OCI-LY3 (cell line): Measurements from ENCODE around the gene GABARAP.
A peak's percentile ranks its signal among the peaks of the same experiment; 100 is the strongest.

ENCODE experiments used
- H2AFZ ChIP-seq: fragments of 200-600, 300-600 bp; shearing (Covaris generic); 2 replicates; pipeline ENCODE4 v1.6.0; 2014; ENCODE audit warnings: antibody characterized with exemption, low read depth, low read length
- H3K27ac ChIP-seq: fragments of 200-600, 300-600 bp; sonication (generic); 2 replicates; pipeline ENCODE4 v1.5.1; 2014; ENCODE audit warnings: mild to moderate bottlenecking, low read length, moderate library complexity, mixed read lengths
- H3K27me3 ChIP-seq: fragments of 200-600, 300-600 bp; sonication (generic); 2 replicates; pipeline ENCODE4 v1.6.1; 2014; ENCODE audit warnings: low read depth, low read length, mixed read lengths
- H3K36me3 ChIP-seq: fragments of 200-600, 300-600 bp; sonication (generic); replicated peaks from 2 replicates; pipeline ENCODE3; 2014; ENCODE audit warnings: low read depth, low read length, mixed read lengths
- H3K4me1 ChIP-seq: fragments of 300-600, 200-600 bp; sonication (generic); 2 replicates; pipeline ENCODE4 v1.6.1; 2014; ENCODE audit warnings: low read length, mixed read lengths
- H3K4me2 ChIP-seq: fragments of 200-600, 300-600 bp; sonication (generic); 2 replicates; pipeline ENCODE4 v1.6.1; 2014; ENCODE audit warnings: low read length, mixed read lengths
- H3K4me3 ChIP-seq: fragments of 300-600, 200-600 bp; sonication (generic); 2 replicates; pipeline ENCODE4 v1.5.1; 2014; ENCODE audit warnings: antibody characterized with exemption, mild to moderate bottlenecking, low read length, moderate library complexity
- H3K79me2 ChIP-seq: fragments of 300-600, 200-600 bp; shearing (Covaris generic); 2 replicates; pipeline ENCODE4 v1.6.1; 2014; ENCODE audit warnings: mild to moderate bottlenecking, low read length, mixed read lengths
- H3K9ac ChIP-seq: fragments of 300-600, 200-600 bp; shearing (Covaris generic); 2 replicates; pipeline ENCODE4 v1.6.0; 2014; ENCODE audit warnings: mild to moderate bottlenecking, low read length, moderate library complexity
- H3K9me3 ChIP-seq: fragments of 200-600, 300-600 bp; shearing (Covaris generic); 2 replicates; pipeline ENCODE4 v1.6.1; 2014; ENCODE audit warnings: low read length, mixed read lengths; ENCODE audit not compliant: insufficient read depth
- H4K20me1 ChIP-seq: fragments of 200-600, 300-600 bp; sonication (generic); 2 replicates; pipeline ENCODE4 v1.6.1; 2016; ENCODE audit warnings: low read length, mixed read lengths; ENCODE audit not compliant: insufficient read depth
- EZH2phosphoT487 ChIP-seq: fragments of 200-600 bp; shearing (Covaris generic); IDR thresholded peaks from 2 replicates; pipeline ENCODE4 v1.6.1; 2018; ENCODE audit warnings: antibody characterized with exemption, mixed run types, low read depth
- TF ChIP-seq, protein P1 (sequence below): fragments of 200-600, 300-600 bp; sonication (generic); IDR thresholded peaks from 2 replicates; pipeline ENCODE4 v1.5.1; 2014; ENCODE audit warnings: antibody characterized with exemption, low read length, low read depth

The GABARAP gene

DNA sequence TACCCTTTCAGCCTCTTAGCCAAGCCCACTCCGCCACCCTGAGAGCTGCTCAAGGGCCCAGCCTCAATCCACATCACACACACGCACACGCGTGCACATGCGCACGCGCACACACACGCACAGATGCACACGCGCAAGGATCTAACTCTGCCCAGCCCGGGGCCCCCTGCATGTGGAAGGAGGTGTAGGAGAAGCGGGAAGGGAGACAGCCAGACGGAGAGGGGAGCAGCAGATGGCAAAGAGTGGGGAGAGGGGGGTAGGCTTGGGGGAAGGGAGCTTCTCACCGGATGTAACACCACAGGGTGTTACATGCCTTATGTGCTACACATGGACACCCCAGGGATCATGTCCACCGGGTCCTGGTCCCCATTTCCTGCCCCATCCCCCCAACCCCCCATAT lies 37.9 kb downstream of the GABARAP start:
- H3K36me3 ChIP-seq: no peaks in the 10 kb centered on the region
- no peak for TF ChIP-seq EZH2phosphoT487
- TF ChIP-seq, protein P1, sequence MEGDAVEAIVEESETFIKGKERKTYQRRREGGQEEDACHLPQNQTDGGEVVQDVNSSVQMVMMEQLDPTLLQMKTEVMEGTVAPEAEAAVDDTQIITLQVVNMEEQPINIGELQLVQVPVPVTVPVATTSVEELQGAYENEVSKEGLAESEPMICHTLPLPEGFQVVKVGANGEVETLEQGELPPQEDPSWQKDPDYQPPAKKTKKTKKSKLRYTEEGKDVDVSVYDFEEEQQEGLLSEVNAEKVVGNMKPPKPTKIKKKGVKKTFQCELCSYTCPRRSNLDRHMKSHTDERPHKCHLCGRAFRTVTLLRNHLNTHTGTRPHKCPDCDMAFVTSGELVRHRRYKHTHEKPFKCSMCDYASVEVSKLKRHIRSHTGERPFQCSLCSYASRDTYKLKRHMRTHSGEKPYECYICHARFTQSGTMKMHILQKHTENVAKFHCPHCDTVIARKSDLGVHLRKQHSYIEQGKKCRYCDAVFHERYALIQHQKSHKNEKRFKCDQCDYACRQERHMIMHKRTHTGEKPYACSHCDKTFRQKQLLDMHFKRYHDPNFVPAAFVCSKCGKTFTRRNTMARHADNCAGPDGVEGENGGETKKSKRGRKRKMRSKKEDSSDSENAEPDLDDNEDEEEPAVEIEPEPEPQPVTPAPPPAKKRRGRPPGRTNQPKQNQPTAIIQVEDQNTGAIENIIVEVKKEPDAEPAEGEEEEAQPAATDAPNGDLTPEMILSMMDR: no peak
- H3K4me3 ChIP-seq: peak overlapping the region; percentile 76
- H4K20me1 ChIP-seq: no peaks in the 10 kb centered on the region
- peak overlapping the region; percentile 41; the same call in 1 of the 2 replicates for H3K9ac ChIP-seq
- H3K4me1 ChIP-seq: peaks cover 10% of the 10 kb centered on the region
- no peaks in the 10 kb centered on the region for H3K79me2 ChIP-seq
- 0 out of 2 replicates have a peak overlapping the region, but pooled peaks have one; percentile 83 for H2AFZ ChIP-seq
- H3K4me2 ChIP-seq: peak overlapping the region; percentile 90
- H3K27me3 ChIP-seq: no peaks in the 10 kb centered on the region
- no peaks in the 10 kb centered on the region for H3K9me3 ChIP-seq
- H3K27ac ChIP-seq: no peak overlapping the region

DNA sequence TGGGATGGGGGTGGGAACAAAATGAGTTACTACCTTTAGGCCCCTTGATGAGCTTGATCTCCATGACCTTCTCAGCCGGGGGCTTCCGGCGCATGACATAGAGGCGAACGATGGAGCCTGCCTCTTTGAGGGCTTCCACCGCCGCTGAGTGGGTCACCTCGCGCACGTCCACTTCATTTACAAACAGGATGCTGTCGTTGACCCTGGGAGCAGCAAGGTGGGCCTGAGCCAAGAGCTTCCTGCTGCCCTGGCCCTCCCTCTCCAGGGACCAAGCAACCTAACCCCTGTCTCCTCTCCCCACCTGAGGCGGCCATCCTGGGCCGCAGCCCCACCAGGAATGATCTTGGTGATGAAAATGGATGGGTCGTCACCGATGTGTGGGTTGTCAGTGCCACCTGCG lies 38.9 kb downstream of the GABARAP start:
- no peak overlapping the region for H3K4me2 ChIP-seq
- no peak overlapping the region for H3K27ac ChIP-seq
- H3K27me3 ChIP-seq: no peaks in the 10 kb centered on the region
- no peaks in the 10 kb centered on the region for H3K36me3 ChIP-seq
- H3K79me2 ChIP-seq: no peaks in the 10 kb centered on the region
- H4K20me1 ChIP-seq: no peaks in the 10 kb centered on the region
- no peak overlapping the region for H3K4me3 ChIP-seq
- no peak overlapping the region for H3K9ac ChIP-seq
- TF ChIP-seq, protein P1: no peak
- TF ChIP-seq EZH2phosphoT487: no peak
- no peaks in the 10 kb centered on the region for H3K9me3 ChIP-seq
- peaks cover 10% of the 10 kb centered on the region for H3K4me1 ChIP-seq
- no peak overlapping the region for H2AFZ ChIP-seq

GRCh38 chr17:7196651-7197401 lies 45.4 kb downstream of the GABARAP start:
- Histone ChIP-seq H3K27me3 (no peaks in the 10 kb centered on the region), H3K27ac (no peak overlapping the region), H3K4me1 (no peaks in the 10 kb centered on the region), H3K4me2 (no peak overlapping the region), H2AFZ (no peak overlapping the region), H4K20me1 (no peaks in the 10 kb centered on the region), H3K9ac (no peak overlapping the region), H3K9me3 (no peaks in the 10 kb centered on the region), H3K4me3 (no peak overlapping the region), H3K79me2 (no peaks in the 10 kb centered on the region), H3K36me3 (no peaks in the 10 kb centered on the region)
- no peak for TF ChIP-seq EZH2phosphoT487
- TF ChIP-seq, protein P1: no peak

GRCh38 chr17:7195971-7196370 lies 46.3 kb downstream of the GABARAP start:
- TF ChIP-seq EZH2phosphoT487: no peak
- TF ChIP-seq, protein P1: no peak
- Histone ChIP-seq H3K4me1 (no peaks in the 10 kb centered on the region), H4K20me1 (no peaks in the 10 kb centered on the region), H3K36me3 (no peaks in the 10 kb centered on the region), H2AFZ (no peak overlapping the region), H3K9me3 (no peaks in the 10 kb centered on the region), H3K4me3 (no peak overlapping the region), H3K79me2 (no peaks in the 10 kb centered on the region), H3K4me2 (no peak overlapping the region), H3K27me3 (no peaks in the 10 kb centered on the region), H3K9ac (no peak overlapping the region), H3K27ac (no peak overlapping the region)
